GM12801 (cell line): ENCODE data around the gene WDR41.

Experiments used
- CTCF ChIP-seq: IDR thresholded peaks from one replicate; pipeline ENCODE4 v1.5.1; 2011; ENCODE audit warnings: control low read depth; ENCODE audit not compliant: insufficient read length; ENCODE audit errors: extremely low read depth

WDR41 gene

GRCh38 chr5:77424921-77425320 is 67.2 kb downstream of the WDR41 start:
- no peak for TF ChIP-seq CTCF

- no peak for TF ChIP-seq CTCF
Measured at GRCh38 chr5:77423022-77423750, 68.9 kb downstream of the WDR41 start.

- TF ChIP-seq CTCF = no peak
Measured at GRCh38 chr5:77420940-77421339, 71.2 kb downstream of the WDR41 start.

- no peak for TF ChIP-seq CTCF
Measured at GRCh38 chr5:77419644-77420582, 72.2 kb downstream of the WDR41 start.

- TF ChIP-seq CTCF = no peak
Measured at GRCh38 chr5:77418601-77419581, 73.2 kb downstream of the WDR41 start.

- TF ChIP-seq CTCF = no peak
Measured at GRCh38 chr5:77418162-77418561, 74.0 kb downstream of the WDR41 start.

- TF ChIP-seq CTCF = no peak
Measured at GRCh38 chr5:77413049-77413448, 79.1 kb downstream of the WDR41 start.
